Uterus (tissue), 4 donors: ENCODE data around the gene ZSWIM8. TPM values are rescaled to one million over a fixed set of nuclear protein-coding genes. Genes with fewer than 3 reads are reported as not detected.

Source experiments
- DNase-seq, 2 donors: peaks; one replicate each; pipeline ENCODE4 v3.0.0-alpha.2; 2019 to 2020
- H3K27ac ChIP-seq, 2 donors: fragments of 200-600 bp; sonication (generic); 1 replicate in 1 of 2; 2 replicates in 1 of 2; pipeline ENCODE4 v1.5.1; 2016 to 2018
- H3K27me3 ChIP-seq, 2 donors: fragments of 200-600 bp; sonication (generic); one replicate each; pipeline ENCODE4 v1.5.1; 2018 to 2019; ENCODE audit warnings: control low read depth in 1 of 2
- H3K36me3 ChIP-seq, 2 donors: fragments of 200-600 bp; sonication (generic); one replicate each; pipeline ENCODE4 v1.5.1; 2019; ENCODE audit warnings: control low read depth in 1 of 2
- H3K4me1 ChIP-seq, 2 donors: fragments of 200-600 bp; sonication (generic); one replicate each; pipeline ENCODE4 v1.5.1; 2018 to 2019; ENCODE audit warnings: control low read depth in 1 of 2
- H3K4me3 ChIP-seq, 2 donors: fragments of 200-600 bp; sonication (generic); 1 replicate in 1 of 2; 2 replicates in 1 of 2; pipeline ENCODE4 v1.5.1; 2018 to 2019; ENCODE audit warnings: mild to moderate bottlenecking in 1 of 2
- H3K9me3 ChIP-seq, 2 donors: fragments of 200-600 bp; sonication (generic); one replicate each; pipeline ENCODE4 v1.5.1; 2019; ENCODE audit warnings: control low read depth in 1 of 2
- CTCF ChIP-seq, 4 experiments: fragments of 200-600 bp in 2 of 4; fragments of 450-650 bp in 2 of 4; sonication (generic) in 2 of 4; IDR thresholded peaks; one replicate each; pipeline ENCODE4 v1.5.1; 2016 to 2019; ENCODE audit warnings: antibody characterized with exemption in 4 of 4, mild to moderate bottlenecking in 2 of 4, moderate library complexity in 1 of 4
- POLR2A ChIP-seq, 2 donors: fragments of 450-650 bp; IDR thresholded peaks; one replicate each; pipeline ENCODE4 v1.6.1; 2016; ENCODE audit warnings: antibody characterized with exemption in 2 of 2, mild to moderate bottlenecking in 1 of 2, moderate library complexity in 1 of 2
- intact Hi-C: fragments of 100-400 bp; cut with DNase I; formaldehyde crosslinking; loops from one replicate; pipeline ENCODE4 v1.15.1; 2023; ENCODE audit warnings: low total_unique reads
- total RNA-seq, 4 donors: library from RNA; depleted of rRNA in 3 of 4; stranded (reverse); fragments of >200 nt in 3 of 4; gene quantifications; one replicate each; pipeline versions ENCODE4 v1.1.0 to v1.2.4, GENCODE V29; 2014 to 2023
- donor health status: DM: yes; HTN: yes; CAD: no.

Gene ZSWIM8
- total RNA-seq, 4 donors from 2014 or later, result 61.4 to 112 (median 91.1) TPM

DNA sequence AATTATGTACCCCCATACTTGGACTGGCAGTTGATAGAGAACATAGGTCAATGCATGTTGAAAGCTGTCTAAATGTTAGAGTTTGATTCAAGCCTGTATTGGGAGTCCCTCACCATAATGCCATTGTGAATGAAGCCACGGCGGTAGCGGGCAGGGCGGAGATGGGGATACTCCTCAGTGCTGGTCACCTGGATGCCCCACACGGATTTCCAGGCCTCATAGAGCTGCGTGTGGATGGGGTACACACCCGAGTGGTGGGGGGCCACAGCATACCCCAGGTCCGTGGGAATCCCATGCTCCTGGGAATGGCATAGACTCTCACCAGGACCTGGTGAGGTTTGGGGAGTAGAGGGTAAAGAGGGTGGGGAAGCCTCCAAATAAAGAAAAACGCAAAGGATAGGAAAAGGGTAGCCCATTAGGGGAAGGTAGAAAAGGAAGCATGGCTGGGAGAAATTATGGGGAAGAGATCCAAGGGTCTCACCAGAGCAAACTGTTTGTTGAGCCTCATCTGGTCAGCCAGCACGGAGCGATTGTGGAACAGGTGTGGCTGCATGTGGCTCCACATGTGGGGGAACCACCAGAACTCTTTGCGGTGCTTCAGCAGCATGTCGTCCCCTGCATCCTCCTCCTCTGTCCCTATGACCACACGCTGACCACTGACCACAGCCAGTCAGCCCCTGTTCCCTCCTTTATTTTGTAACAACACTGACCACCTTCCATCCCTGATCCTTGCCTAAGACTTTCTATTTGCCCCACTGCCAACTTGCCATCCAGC is 21.0 kb downstream of the ZSWIM8 start:
- Histone ChIP-seq H3K4me3 (no peak overlapping the region), H3K4me1 (no peaks in the 10 kb centered on the region), H3K9me3 (no peaks in the 10 kb centered on the region), H3K27ac (no peak overlapping the region), H3K36me3 (no peaks in the 10 kb centered on the region), H3K27me3 (no peaks in the 10 kb centered on the region)
- intact Hi-C loops, result no loop called here
- no peak for DNase-seq
- TF ChIP-seq CTCF (IDR thresholded peaks at IDR 0.05), result no peak
- TF ChIP-seq POLR2A (IDR thresholded peaks at IDR 0.05), result no peak

DNA sequence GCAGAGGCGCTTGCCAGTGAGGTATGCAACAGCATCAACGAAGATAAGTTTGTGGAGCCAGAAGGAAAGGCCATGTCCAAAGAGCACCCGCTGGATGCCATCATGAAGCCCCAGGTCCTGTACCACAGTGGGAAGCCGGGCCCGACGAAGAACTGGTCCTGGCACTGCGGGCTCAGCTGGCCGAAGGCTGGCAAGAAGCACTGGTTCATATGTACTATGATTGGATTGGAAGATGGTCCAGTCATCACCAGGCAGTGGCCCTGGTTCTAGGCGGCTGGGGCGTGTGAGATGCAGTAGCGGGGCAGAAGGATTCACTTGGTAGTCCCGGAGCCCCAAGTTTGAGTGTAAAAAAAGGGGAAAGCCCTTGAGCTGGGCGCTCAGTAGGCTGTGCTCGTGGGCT is 22.1 kb downstream of the ZSWIM8 start:
- intact Hi-C loops, result no loop called here
- Histone ChIP-seq H3K9me3 (no peaks in the 10 kb centered on the region), H3K4me3 (no peak overlapping the region), H3K27ac (no peak overlapping the region), H3K4me1 (no peaks in the 10 kb centered on the region), H3K36me3 (no peaks in the 10 kb centered on the region), H3K27me3 (no peaks in the 10 kb centered on the region)
- DNase-seq, result no peak
- TF ChIP-seq CTCF (IDR thresholded peaks at IDR 0.05), result no peak

DNA sequence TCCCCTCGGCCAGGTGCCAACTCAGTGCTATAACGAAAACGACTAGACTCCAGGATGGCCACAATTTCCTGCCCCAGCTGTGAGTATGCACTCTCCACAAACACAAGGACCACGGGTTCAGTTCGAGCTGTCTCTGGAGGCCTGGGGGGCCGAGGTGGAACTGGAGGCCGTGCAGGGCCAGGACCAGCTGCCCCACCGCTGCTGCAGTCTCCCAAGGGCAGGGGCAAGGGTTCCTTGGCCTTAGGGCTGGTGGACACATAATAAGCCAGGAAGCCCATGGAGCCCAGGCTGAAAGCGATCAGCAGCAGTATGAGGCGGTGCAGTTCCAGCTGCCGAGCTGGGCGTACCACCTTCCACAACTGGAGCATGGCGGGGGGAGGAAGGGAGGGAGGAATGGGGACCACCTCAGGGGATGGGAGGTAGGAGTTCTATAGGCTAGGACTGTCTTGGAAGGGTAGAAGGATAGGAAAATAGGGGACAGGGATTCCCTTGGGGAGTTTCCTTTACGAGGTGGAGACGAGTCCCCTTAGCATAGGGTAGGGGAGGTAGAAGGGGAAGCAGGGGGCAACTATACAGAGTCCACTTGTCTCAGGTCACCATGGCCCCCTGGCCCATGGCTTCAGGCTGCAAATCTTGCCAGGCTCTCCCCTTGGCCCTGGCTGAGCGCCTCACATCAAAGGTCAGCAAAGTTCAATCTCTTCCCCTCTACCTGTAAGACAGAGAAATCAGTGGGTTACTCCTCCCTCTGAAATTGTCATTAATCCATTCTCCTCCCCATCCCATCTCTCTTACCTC is 22.8 kb downstream of the ZSWIM8 start:
- no peaks in the 10 kb centered on the region for H3K4me1 ChIP-seq
- no peak overlapping the region for H3K27ac ChIP-seq
- no peak overlapping the region for H3K4me3 ChIP-seq
- intact Hi-C loops, result no loop called here
- no peak for DNase-seq
- H3K36me3 ChIP-seq, result no peaks in the 10 kb centered on the region
- TF ChIP-seq CTCF (IDR thresholded peaks at IDR 0.05) (no peak), POLR2A (IDR thresholded peaks at IDR 0.05) (no peak)
- no peaks in the 10 kb centered on the region for H3K27me3 ChIP-seq
- no peaks in the 10 kb centered on the region for H3K9me3 ChIP-seq

DNA sequence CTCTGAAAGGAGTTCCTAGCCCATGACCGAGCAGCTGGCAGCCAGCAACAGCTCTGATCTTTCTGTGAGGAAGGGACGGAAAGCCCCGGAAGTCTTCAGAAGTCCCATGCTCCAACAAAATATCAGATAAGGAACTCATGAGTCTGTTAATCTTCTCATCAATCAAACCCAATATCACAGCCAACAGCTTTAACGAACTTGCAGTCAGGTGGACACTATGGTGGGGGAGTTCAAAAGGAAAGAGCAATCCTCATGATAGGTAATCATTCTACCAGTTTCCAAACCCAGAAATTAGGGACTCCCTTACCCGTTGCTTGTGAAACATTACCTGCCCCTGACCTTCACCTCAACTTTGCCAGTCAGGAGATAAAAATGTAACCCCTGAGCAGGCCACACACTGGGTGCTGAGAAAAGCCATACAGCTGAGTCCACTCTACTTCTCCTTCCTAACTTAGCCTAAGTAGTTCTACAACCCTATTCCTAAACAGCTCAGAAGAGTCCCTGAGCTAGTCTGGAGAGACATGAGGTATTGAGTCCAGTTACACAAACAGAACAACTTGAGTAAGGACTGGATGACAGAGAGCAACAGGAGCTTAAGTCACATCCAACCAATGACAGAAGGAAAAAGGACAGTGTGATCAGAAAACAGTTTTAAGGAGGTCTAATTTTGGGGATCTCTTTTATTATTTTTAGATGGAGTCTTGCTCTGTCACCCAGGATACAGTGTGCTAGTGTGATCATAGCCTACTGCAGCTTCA is 23.8 kb downstream of the ZSWIM8 start:
- no peak for DNase-seq

More for the DNA sequence above, 23.8 kb downstream of the ZSWIM8 start:
- Histone ChIP-seq H3K36me3 (no peaks in the 10 kb centered on the region), H3K4me3 (no peak overlapping the region), H3K27me3 (no peaks in the 10 kb centered on the region), H3K9me3 (no peaks in the 10 kb centered on the region), H3K4me1 (no peaks in the 10 kb centered on the region), H3K27ac (no peak overlapping the region)
- no peak for TF ChIP-seq CTCF (IDR thresholded peaks at IDR 0.05)
- TF ChIP-seq POLR2A (IDR thresholded peaks at IDR 0.05), result no peak
- intact Hi-C loops, result no loop called here
